Measurements from ENCODE around the gene LRTM2.

DNA sequence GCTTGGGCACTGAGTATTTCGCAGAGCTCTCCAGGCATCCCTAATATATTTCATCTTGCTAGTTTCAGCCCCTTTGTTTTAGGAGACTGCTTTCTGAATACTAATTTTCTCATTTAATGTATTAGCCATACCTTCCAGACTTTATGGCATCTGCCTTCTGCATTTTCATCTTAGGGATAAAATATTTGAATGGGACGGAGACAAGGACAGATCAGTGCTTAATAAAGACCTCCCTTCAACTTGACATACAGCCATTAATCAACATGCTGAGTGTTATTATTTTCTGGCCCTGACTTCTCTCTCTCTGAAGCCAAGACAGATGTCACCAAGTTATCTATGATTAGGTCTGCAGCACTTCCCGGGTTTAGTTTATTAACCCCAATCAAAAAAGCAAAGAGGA is 55.7 kb downstream of the LRTM2 start:
- TF ChIP-seq, protein P1, sequence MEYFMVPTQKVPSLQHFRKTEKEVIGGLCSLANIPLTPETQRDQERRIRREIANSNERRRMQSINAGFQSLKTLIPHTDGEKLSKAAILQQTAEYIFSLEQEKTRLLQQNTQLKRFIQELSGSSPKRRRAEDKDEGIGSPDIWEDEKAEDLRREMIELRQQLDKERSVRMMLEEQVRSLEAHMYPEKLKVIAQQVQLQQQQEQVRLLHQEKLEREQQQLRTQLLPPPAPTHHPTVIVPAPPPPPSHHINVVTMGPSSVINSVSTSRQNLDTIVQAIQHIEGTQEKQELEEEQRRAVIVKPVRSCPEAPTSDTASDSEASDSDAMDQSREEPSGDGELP (CRISPR knock-in tag; IDR thresholded peaks at IDR 0.05; ENCODE audit: borderline replicate concordance), result no peak
- TF ChIP-seq KLF16 (IDR thresholded peaks at IDR 0.05) (no peak), HMG20B (CRISPR knock-in tag; IDR thresholded peaks at IDR 0.05) (no peak), SREBF2 (CRISPR knock-in tag; IDR thresholded peaks at IDR 0.05) (no peak), ZNF79 (CRISPR knock-in tag; IDR thresholded peaks at IDR 0.05; ENCODE audit: low read depth) (no peak), YY1 (IDR thresholded peaks at IDR 0.05; ENCODE audit: borderline replicate concordance in 1 of 3, control insufficient read depth in 1 of 3, extremely low read depth in 1 of 3, insufficient read depth in 3 of 3, insufficient read length in 1 of 3, insufficient replicate concordance in 2 of 3, low read depth in 1 of 3, low read length in 2 of 3) (no peak), POLR2A (conservative IDR thresholded peaks at IDR 0.05) (no peak), REST (IDR thresholded peaks at IDR 0.05; ENCODE audit: borderline replicate concordance) (no peak), REST (CRISPR knock-in tag; IDR thresholded peaks at IDR 0.05; ENCODE audit: low read depth) (no peak)
- TF ChIP-seq, protein P2, sequence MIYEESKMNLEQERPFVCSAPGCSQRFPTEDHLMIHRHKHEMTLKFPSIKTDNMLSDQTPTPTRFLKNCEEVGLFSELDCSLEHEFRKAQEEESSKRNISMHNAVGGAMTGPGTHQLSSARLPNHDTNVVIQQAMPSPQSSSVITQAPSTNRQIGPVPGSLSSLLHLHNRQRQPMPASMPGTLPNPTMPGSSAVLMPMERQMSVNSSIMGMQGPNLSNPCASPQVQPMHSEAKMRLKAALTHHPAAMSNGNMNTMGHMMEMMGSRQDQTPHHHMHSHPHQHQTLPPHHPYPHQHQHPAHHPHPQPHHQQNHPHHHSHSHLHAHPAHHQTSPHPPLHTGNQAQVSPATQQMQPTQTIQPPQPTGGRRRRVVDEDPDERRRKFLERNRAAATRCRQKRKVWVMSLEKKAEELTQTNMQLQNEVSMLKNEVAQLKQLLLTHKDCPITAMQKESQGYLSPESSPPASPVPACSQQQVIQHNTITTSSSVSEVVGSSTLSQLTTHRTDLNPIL (CRISPR knock-in tag; IDR thresholded peaks at IDR 0.05), result no peak
- TF ChIP-seq, protein P3, sequence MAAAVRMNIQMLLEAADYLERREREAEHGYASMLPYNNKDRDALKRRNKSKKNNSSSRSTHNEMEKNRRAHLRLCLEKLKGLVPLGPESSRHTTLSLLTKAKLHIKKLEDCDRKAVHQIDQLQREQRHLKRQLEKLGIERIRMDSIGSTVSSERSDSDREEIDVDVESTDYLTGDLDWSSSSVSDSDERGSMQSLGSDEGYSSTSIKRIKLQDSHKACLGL (CRISPR knock-in tag; IDR thresholded peaks at IDR 0.05; ENCODE audit: borderline replicate concordance, poor library complexity, severe bottlenecking), result no peak

Measured in K562 (cell line).